Lower leg skin (tissue), 4 donors: ENCODE measurements around the gene ACTC1. TPM values are rescaled to one million over a fixed set of nuclear protein-coding genes. Genes with fewer than 3 reads are reported as not detected.

Experiments used
- DNase-seq, 2 donors: peaks; one replicate each; pipeline ENCODE4 v3.0.0-alpha.2; 2019; ENCODE audit warnings: low spot score in 2 of 2
- H3K4me3 ChIP-seq: fragments of 200-600 bp; sonication (generic); 2 replicates; pipeline ENCODE4 v1.5.1; 2017; ENCODE audit warnings: mild to moderate bottlenecking, low read depth; ENCODE audit not compliant: poor library complexity, severe bottlenecking
- CTCF ChIP-seq, 3 donors: fragments of 450-650 bp; IDR thresholded peaks; one replicate each; pipeline ENCODE4 v1.5.1; 2016; ENCODE audit warnings: antibody characterized with exemption in 3 of 3, mild to moderate bottlenecking in 3 of 3, moderate library complexity in 2 of 3
- POLR2A ChIP-seq, 2 donors: fragments of 450-650 bp; IDR thresholded peaks; one replicate each; pipeline ENCODE4 v1.6.1; 2016 to 2017; ENCODE audit warnings: antibody characterized with exemption in 2 of 2, mild to moderate bottlenecking in 1 of 2, moderate library complexity in 1 of 2
- WGBS, 2 donors: methylation state at CpG; one replicate each; pipeline ENCODE4 v1.1.5; 2018; 5-methylcytosine and 5-hydroxymethylcytosine counted together
- intact Hi-C: fragments of 100-400 bp; cut with DNase I; formaldehyde crosslinking; loops from one replicate; pipeline ENCODE4 v1.15.0; 2023; ENCODE audit warnings: low total_unique reads
- total RNA-seq, 4 donors: library from RNA; depleted of rRNA; stranded (reverse); fragments of >200 nt; gene quantifications; one replicate each; pipeline ENCODE4 v1.1.0, GENCODE V29; 2016

Gene ACTC1
- total RNA-seq, 4 donors from 2014 or later, result 0.13 to 1.3 (median 0.55) TPM

- no peak for DNase-seq
- intact Hi-C loops, result no loop called here
- 19 to 21% methylated on average over 23 to 32 of the region's 33 CpGs for whole genome bisulfite sequencing, 2 donors
- no peak overlapping the region for H3K4me3 ChIP-seq
- TF ChIP-seq POLR2A (IDR thresholded peaks at IDR 0.05) (no peak), CTCF (IDR thresholded peaks at IDR 0.05) (no peak)
These were observed 651 bp downstream of the ACTC1 start for GRCh38 chr15:34794590-34795206.

GRCh38 chr15:34793901-34794300, 1.4 kb downstream of the ACTC1 start:
- TF ChIP-seq POLR2A (IDR thresholded peaks at IDR 0.05) (no peak), CTCF (IDR thresholded peaks at IDR 0.05) (no peak)
- intact Hi-C loops, result no loop called here
- WGBS, 2 donors, result 23 to 35% methylated on average over 2 of the region's 2 CpGs
- no peak overlapping the region for H3K4me3 ChIP-seq
- DNase-seq, result no peak

GRCh38 chr15:34793071-34793470, 2.3 kb downstream of the ACTC1 start:
- 86 to 91% methylated on average over 9 of the region's 9 CpGs for WGBS, 2 donors
- no peak for DNase-seq
- intact Hi-C loops, result no loop called here
- no peak overlapping the region for H3K4me3 ChIP-seq
- TF ChIP-seq POLR2A (IDR thresholded peaks at IDR 0.05) (no peak), CTCF (IDR thresholded peaks at IDR 0.05) (no peak)

DNA sequence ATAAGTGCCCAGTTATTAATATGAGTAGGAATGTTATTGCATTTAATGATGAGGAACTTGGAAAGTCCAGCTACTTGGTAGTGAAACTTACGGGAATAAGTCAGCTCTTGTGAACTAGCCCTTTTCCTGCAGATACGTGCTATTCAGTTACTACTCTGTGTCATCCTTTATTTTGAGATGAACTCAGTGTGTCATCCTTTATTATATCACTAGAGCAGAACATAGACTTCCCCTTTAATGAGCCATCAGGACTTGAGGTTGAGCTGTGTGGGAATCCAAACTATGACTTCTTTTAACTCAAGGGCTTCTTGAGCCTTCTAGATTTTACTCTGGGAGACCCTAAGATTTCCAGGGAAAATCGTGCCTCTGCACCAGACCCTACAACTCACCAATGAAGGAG, 3.6 kb downstream of the ACTC1 start:
- WGBS, 2 donors, result 73 to 74% methylated on average over 3 of the region's 3 CpGs
- intact Hi-C loops, result no loop called here
- DNase-seq, result no peak
- H3K4me3 ChIP-seq, result no peak overlapping the region
- TF ChIP-seq POLR2A (IDR thresholded peaks at IDR 0.05) (no peak), CTCF (IDR thresholded peaks at IDR 0.05) (no peak)

DNA sequence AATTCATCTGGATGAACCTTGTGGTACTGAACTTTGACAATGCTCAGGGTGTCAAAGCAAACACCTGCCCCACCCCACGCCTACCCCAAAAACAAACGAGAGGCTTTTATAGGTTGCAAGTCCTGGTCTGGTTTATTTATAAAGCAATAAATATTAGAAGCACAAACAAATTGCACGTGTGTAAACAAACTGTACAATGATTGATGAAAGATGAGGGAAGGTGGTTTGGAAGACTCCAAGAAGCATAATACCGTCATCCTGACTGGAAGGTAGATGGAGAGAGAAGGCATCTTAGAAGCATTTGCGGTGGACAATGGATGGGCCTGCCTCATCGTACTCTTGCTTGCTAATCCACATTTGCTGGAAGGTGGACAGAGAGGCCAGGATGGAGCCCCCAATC, 5.2 kb downstream of the ACTC1 start:
- DNase-seq, result no peak
- no peak overlapping the region for H3K4me3 ChIP-seq
- intact Hi-C loops, result no loop called here
- WGBS, 2 donors, result 78 to 87% methylated on average over 6 of the region's 6 CpGs
- TF ChIP-seq CTCF (IDR thresholded peaks at IDR 0.05) (no peak), POLR2A (IDR thresholded peaks at IDR 0.05) (no peak)

DNA sequence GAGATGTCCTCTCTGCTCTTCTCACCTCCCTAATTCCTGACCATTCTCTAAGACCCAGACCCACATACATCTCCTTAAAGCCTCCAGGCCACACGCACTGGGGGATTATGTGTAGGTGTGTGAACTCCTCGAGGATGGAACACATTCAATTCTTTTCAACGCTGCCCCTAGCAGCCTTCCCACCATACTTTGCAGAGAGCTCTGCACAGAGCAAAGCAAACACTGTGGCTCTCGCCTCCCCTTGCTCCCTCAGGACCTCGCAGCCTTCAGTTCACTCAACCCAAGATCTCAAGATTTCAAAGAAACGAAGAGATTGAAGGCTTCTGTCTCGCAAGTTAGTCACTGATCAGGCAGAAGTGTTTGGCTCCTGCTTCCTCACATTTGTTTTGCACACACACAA, 6.0 kb downstream of the ACTC1 start:
- 75 to 78% methylated on average over 7 of the region's 7 CpGs for WGBS, 2 donors
- no peak for TF ChIP-seq POLR2A (IDR thresholded peaks at IDR 0.05)
- no peak overlapping the region for H3K4me3 ChIP-seq
- intact Hi-C loops, result no loop called here
- DNase-seq, result no peak
